Mesenchymal stem cell (in vitro differentiated cells and primary cell): Measurements from ENCODE around the gene INPP5A.

Source experiments
- DNase-seq: peaks from one replicate; pipeline ENCODE4 v3.0.0-alpha.2; 2013
- H2AFZ ChIP-seq: one replicate; pipeline ENCODE4 v1.6.1; 2013; ENCODE audit warnings: low read depth, mild to moderate bottlenecking, control low read depth, inconsistent platforms, low read length, moderate library complexity
- H2AK5ac ChIP-seq: 2 replicates; pipeline ENCODE4 v1.6.1; 2013; ENCODE audit warnings: low read length, moderate library complexity, mild to moderate bottlenecking, inconsistent platforms; ENCODE audit not compliant: severe bottlenecking
- H2BK120ac ChIP-seq: one replicate; pipeline ENCODE4 v1.6.1; 2013; ENCODE audit warnings: low read depth, mild to moderate bottlenecking, inconsistent platforms, low read length, moderate library complexity
- H2BK12ac ChIP-seq, 2 experiments: one replicate each; pipeline ENCODE4 v1.6.1; 2013; ENCODE audit warnings: inconsistent platforms in 2 of 2, low read length in 2 of 2, mild to moderate bottlenecking in 2 of 2, moderate library complexity in 2 of 2, control low read depth in 1 of 2
- H2BK15ac ChIP-seq: one replicate; pipeline ENCODE4 v1.6.1; 2013; ENCODE audit warnings: mild to moderate bottlenecking, low read depth, inconsistent platforms; ENCODE audit not compliant: poor library complexity, severe bottlenecking
- H2BK5ac ChIP-seq: 2 replicates; pipeline ENCODE4 v1.6.1; 2013; ENCODE audit warnings: low read depth, mild to moderate bottlenecking, low read length, control low read depth, inconsistent platforms; ENCODE audit not compliant: poor library complexity, severe bottlenecking
- H3K14ac ChIP-seq, 2 experiments: one replicate each; pipeline ENCODE4 v1.6.1; 2013; ENCODE audit warnings: inconsistent platforms in 2 of 2, low read length in 2 of 2, control low read depth in 1 of 2, mild to moderate bottlenecking in 1 of 2, moderate library complexity in 1 of 2
- H3K18ac ChIP-seq, 2 experiments: one replicate each; pipeline ENCODE4 v1.6.1; 2013; ENCODE audit warnings: inconsistent platforms in 2 of 2, low read length in 2 of 2, control low read depth in 1 of 2, low read depth in 1 of 2, mild to moderate bottlenecking in 1 of 2
- H3K23ac ChIP-seq, 2 experiments: one replicate each; pipeline ENCODE4 v1.6.1; 2013; ENCODE audit warnings: inconsistent platforms in 2 of 2, low read length in 2 of 2, mild to moderate bottlenecking in 2 of 2, moderate library complexity in 2 of 2, control low read depth in 1 of 2
- H3K27ac ChIP-seq: 2 replicates; pipeline ENCODE4 v1.5.1; 2013; ENCODE audit warnings: mild to moderate bottlenecking, moderate library complexity, low read length, control low read depth, inconsistent platforms; ENCODE audit not compliant: poor library complexity, severe bottlenecking
- H3K27me3 ChIP-seq, 2 experiments: 2 replicates each; pipeline versions ENCODE4 v1.6.1 to v1.7.0; 2013; ENCODE audit warnings: low read length in 2 of 2, mild to moderate bottlenecking in 2 of 2, moderate library complexity in 2 of 2, control low read depth in 1 of 2, inconsistent platforms in 1 of 2; ENCODE audit not compliant: control insufficient read depth in 1 of 2, insufficient read depth in 1 of 2
- H3K36me3 ChIP-seq, 2 experiments: 2 replicates each; pipeline versions ENCODE4 v1.6.1 to v1.7.0; 2013; ENCODE audit warnings: low read length in 2 of 2, control low read depth in 1 of 2, inconsistent platforms in 1 of 2, low read depth in 1 of 2, mild to moderate bottlenecking in 1 of 2; ENCODE audit not compliant: insufficient read depth in 2 of 2, control insufficient read depth in 1 of 2
- H3K4ac ChIP-seq, 2 experiments: one replicate each; pipeline ENCODE4 v1.6.1; 2013; ENCODE audit warnings: inconsistent platforms in 2 of 2, low read length in 2 of 2, mild to moderate bottlenecking in 2 of 2, moderate library complexity in 2 of 2, control low read depth in 1 of 2, low read depth in 1 of 2
- H3K4me1 ChIP-seq: 2 replicates; pipeline ENCODE4 v1.6.1; 2013; ENCODE audit warnings: low read depth, low read length, control low read depth; ENCODE audit not compliant: control insufficient read depth, insufficient read depth
- H3K4me2 ChIP-seq: 2 replicates; pipeline ENCODE4 v1.6.1; 2013; ENCODE audit warnings: low read length, mild to moderate bottlenecking, inconsistent platforms; ENCODE audit not compliant: poor library complexity, severe bottlenecking
- H3K4me3 ChIP-seq, 2 experiments: 2 replicates each; pipeline versions ENCODE4 v1.5.1 to v1.7.0; 2013; ENCODE audit warnings: low read length in 2 of 2, mild to moderate bottlenecking in 2 of 2, control low read depth in 1 of 2, low read depth in 1 of 2; ENCODE audit not compliant: insufficient read depth in 1 of 2
- H3K79me1 ChIP-seq: replicated peaks from 2 replicates; pipeline ENCODE4 v1.6.1; 2013; ENCODE audit warnings: mild to moderate bottlenecking, control low read depth, low read length, inconsistent platforms; ENCODE audit not compliant: poor library complexity, severe bottlenecking
- H3K9ac ChIP-seq: 2 replicates; pipeline ENCODE4 v1.7.0; 2013; ENCODE audit warnings: mild to moderate bottlenecking, low read length, moderate library complexity
- H3K9me3 ChIP-seq: 2 replicates; pipeline ENCODE4 v1.7.0; 2013; ENCODE audit warnings: mild to moderate bottlenecking, low read length; ENCODE audit not compliant: control insufficient read depth
- H4K8ac ChIP-seq: one replicate; pipeline ENCODE4 v1.6.1; 2013; ENCODE audit warnings: inconsistent platforms, mild to moderate bottlenecking, low read length, moderate library complexity
- H4K91ac ChIP-seq: one replicate; pipeline ENCODE4 v1.6.1; 2013; ENCODE audit warnings: mild to moderate bottlenecking, low read length, inconsistent platforms
- WGBS: methylation state at CpG from one replicate; pipeline ENCODE4 v1.1.7; 2013; ENCODE audit warnings: mixed read lengths; 5-methylcytosine and 5-hydroxymethylcytosine counted together

Gene INPP5A

DNA sequence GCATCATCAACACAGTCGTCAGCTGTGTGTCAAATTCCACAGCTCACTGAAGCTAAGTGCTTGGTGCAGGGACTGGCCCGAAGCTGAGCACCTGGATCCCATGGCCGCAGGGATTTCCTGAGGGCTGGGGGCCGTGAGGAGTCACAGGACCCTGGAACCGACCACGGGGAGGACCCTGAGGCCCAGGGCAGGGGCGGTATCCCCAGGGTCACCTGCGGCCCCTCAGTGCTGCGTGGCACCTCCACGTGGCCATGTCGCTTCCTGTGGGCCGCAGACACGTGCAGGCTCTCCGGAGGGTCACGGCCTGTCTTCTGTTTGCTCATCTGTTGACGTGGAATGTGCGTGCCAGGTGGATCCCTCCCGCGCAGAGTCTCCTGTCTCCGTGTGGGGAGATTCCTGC is 194.9 kb downstream of the INPP5A start:
- peak overlapping the region in 1 of 2 experiments; percentile 10 for H3K4me3 ChIP-seq
- H3K23ac ChIP-seq = no peak overlapping the region
- H3K4ac ChIP-seq = no peak overlapping the region
- no peak overlapping the region for H2BK15ac ChIP-seq
- peaks cover 6 to 85% of the 10 kb centered on the region in 2 experiments for H3K36me3 ChIP-seq
- WGBS = 95% methylated on average over 20 of the region's 20 CpGs
- H3K9ac ChIP-seq = no peak overlapping the region
- H3K79me1 ChIP-seq = peaks cover 4% of the 10 kb centered on the region
- no peak overlapping the region for H2BK12ac ChIP-seq
- no peak overlapping the region for H3K27ac ChIP-seq
- H3K18ac ChIP-seq = no peak overlapping the region
- H3K9me3 ChIP-seq = no peaks in the 10 kb centered on the region
- H2BK120ac ChIP-seq = no peak overlapping the region
- no peak overlapping the region for H2AK5ac ChIP-seq
- no peak for DNase-seq
- no peak overlapping the region for H4K8ac ChIP-seq
- no peak overlapping the region for H2BK5ac ChIP-seq
- H3K27me3 ChIP-seq = peaks cover 0 to 7% of the 10 kb centered on the region in 2 experiments
- no peak overlapping the region for H3K4me2 ChIP-seq
- peaks cover 5% of the 10 kb centered on the region for H3K4me1 ChIP-seq
- H2AFZ ChIP-seq = no peak overlapping the region
- peak overlapping the region in 1 of 2 experiments; percentile 31 for H3K14ac ChIP-seq
- peak overlapping the region; percentile 20 for H4K91ac ChIP-seq

DNA sequence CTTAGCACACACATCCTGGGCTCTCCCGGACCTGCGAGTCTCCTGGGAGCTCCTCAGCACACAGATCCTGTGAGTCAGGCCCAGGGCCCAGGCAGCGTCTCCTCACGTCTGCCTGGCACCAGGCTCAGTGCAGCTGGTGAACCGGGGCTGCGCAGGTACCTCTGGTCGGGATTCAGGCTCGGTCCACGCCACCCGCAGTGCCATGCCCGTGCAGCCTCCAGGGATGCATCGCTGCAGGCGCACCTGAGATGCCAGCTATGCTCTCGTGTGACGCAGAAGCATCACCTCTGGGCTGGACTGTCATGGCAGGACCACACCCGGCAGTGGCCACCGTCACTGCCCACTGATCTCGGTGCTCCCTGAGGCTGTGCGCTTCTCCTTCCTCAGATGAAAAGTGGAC is 196.3 kb downstream of the INPP5A start:
- DNase-seq = no peak
- Histone ChIP-seq H3K4me1 (peaks cover 5% of the 10 kb centered on the region), H2AFZ (no peak overlapping the region), H3K4ac (no peak overlapping the region), H2BK12ac (no peak overlapping the region), H3K23ac (no peak overlapping the region), H2BK5ac (no peak overlapping the region), H3K79me1 (peaks cover 6% of the 10 kb centered on the region), H3K36me3 (peaks cover 0 to 75% of the 10 kb centered on the region in 2 experiments), H2BK15ac (no peak overlapping the region), H4K8ac (no peak overlapping the region), H3K9ac (no peak overlapping the region), H3K27me3 (peaks cover 0 to 7% of the 10 kb centered on the region in 2 experiments), H3K4me3 (no peak overlapping the region), H4K91ac (no peak overlapping the region), H2BK120ac (no peak overlapping the region), H3K9me3 (no peaks in the 10 kb centered on the region), H2AK5ac (no peak overlapping the region), H3K14ac (no peak overlapping the region), H3K27ac (no peak overlapping the region), H3K4me2 (no peak overlapping the region), H3K18ac (no peak overlapping the region)
- 94% methylated on average over 19 of the region's 19 CpGs for WGBS

DNA sequence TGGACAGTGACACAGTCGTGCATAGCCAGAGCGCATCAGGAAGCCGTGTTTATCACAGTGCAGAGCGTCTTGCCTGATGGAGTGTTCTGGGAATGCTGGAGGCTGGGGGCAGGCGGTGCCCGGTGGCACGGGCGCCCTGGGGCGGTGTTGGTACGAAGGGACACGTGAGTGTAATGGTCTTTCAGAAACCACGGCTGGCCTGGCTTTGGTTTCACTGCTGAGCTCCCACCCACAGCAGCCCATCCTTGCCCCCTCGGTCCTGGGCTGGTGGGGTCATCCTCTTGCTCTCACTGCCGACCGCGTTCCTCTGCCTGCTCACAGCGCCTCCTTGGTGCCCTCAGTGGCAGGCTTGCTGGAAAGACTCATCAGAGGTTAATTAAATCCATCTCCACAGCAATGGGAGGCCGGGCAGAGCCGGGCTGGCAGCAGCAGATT is 197.8 kb downstream of the INPP5A start:
- no peak overlapping the region for H4K8ac ChIP-seq
- H3K14ac ChIP-seq = no peak overlapping the region
- DNase-seq = no peak
- no peak overlapping the region for H3K23ac ChIP-seq
- H3K79me1 ChIP-seq = peaks cover 7% of the 10 kb centered on the region
- H3K4me2 ChIP-seq = no peak overlapping the region
- H2BK15ac ChIP-seq = no peak overlapping the region
- no peak overlapping the region for H2BK5ac ChIP-seq
- H2AK5ac ChIP-seq = no peak overlapping the region
- H3K18ac ChIP-seq = no peak overlapping the region
- no peak overlapping the region for H2BK12ac ChIP-seq
- H3K4me3 ChIP-seq = no peak overlapping the region
- peaks cover 17% of the 10 kb centered on the region for H3K4me1 ChIP-seq
- no peaks in the 10 kb centered on the region for H3K27me3 ChIP-seq
- H4K91ac ChIP-seq = no peak overlapping the region
- H2AFZ ChIP-seq = no peak overlapping the region
- no peaks in the 10 kb centered on the region for H3K9me3 ChIP-seq
- no peak overlapping the region for H3K9ac ChIP-seq
- 97% methylated on average over 19 of the region's 19 CpGs for WGBS
- H3K36me3 ChIP-seq = peaks cover 0 to 67% of the 10 kb centered on the region in 2 experiments
- no peak overlapping the region for H2BK120ac ChIP-seq
- no peak overlapping the region for H3K4ac ChIP-seq
- H3K27ac ChIP-seq = no peak overlapping the region

DNA sequence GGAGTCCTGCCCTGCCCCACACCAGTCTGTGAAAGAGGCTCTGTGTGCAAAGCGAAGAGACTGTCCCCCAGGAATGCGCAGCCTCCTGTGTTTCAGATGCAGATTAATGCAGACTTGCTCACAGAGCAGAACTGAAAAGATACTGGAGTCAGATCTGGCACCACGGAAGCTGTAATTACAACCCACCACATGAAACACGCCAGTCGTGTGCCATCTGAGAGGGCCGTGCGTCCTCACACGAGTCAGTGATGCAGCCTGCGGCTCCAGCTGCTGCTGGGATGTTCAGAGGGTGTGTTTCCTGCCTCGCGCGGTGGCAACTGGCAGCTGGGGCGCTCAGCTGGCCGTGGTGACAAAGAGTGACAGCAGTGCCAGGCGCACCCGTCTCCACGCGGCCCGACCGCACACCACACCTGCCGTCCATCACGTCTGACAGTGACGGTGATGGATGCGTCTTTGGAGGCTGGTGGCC is 198.4 kb downstream of the INPP5A start:
- Histone ChIP-seq H3K79me1 (peaks cover 6% of the 10 kb centered on the region), H2BK120ac (no peak overlapping the region), H3K36me3 (peaks cover 0 to 61% of the 10 kb centered on the region in 2 experiments), H3K23ac (no peak overlapping the region), H2AK5ac (no peak overlapping the region), H3K9me3 (no peaks in the 10 kb centered on the region), H3K27ac (no peak overlapping the region), H4K91ac (no peak overlapping the region), H3K27me3 (no peaks in the 10 kb centered on the region), H2AFZ (no peak overlapping the region), H3K4me1 (peaks cover 21% of the 10 kb centered on the region), H2BK15ac (no peak overlapping the region), H3K14ac (no peak overlapping the region), H3K9ac (no peak overlapping the region), H2BK12ac (no peak overlapping the region), H3K4me3 (no peak overlapping the region), H3K4ac (no peak overlapping the region), H4K8ac (no peak overlapping the region), H3K4me2 (no peak overlapping the region), H2BK5ac (no peak overlapping the region), H3K18ac (no peak overlapping the region)
- WGBS = 99% methylated on average over 24 of the region's 24 CpGs
- DNase-seq = no peak
